Neural progenitor cell (in vitro differentiated cells): ENCODE results near the gene PHACTR1. TPM values are rescaled to one million over a fixed set of nuclear protein-coding genes. Genes with fewer than 3 reads are reported as not detected.

ENCODE experiments used
- DNase-seq: peaks from one replicate; pipeline ENCODE4 v3.0.0-alpha.2; 2016; ENCODE audit warnings: low spot score
- H2AFZ ChIP-seq: fragments of 200-600 bp; sonication (generic); replicated peaks from 2 replicates; pipeline ENCODE4 v1.6.1; 2016; ENCODE audit warnings: antibody characterized with exemption
- H3F3A ChIP-seq: fragments of 200-600 bp; sonication (generic); 2 replicates; pipeline ENCODE4 v1.6.1; 2016; ENCODE audit warnings: antibody characterized with exemption, low read depth
- H3K27ac ChIP-seq: fragments of 200-600 bp; sonication (generic); 2 replicates; pipeline ENCODE4 v1.5.1; 2016; ENCODE audit warnings: mild to moderate bottlenecking
- H3K27me3 ChIP-seq: fragments of 200-600 bp; sonication (generic); 2 replicates; pipeline ENCODE4 v1.6.1; 2016; ENCODE audit warnings: mild to moderate bottlenecking, moderate library complexity
- H3K36me3 ChIP-seq: fragments of 200-600 bp; sonication (generic); 2 replicates; pipeline ENCODE4 v1.5.1; 2016
- H3K4me1 ChIP-seq: fragments of 200-600 bp; sonication (generic); 2 replicates; pipeline ENCODE4 v1.6.1; 2016; ENCODE audit warnings: mixed run types
- H3K4me2 ChIP-seq: fragments of 200-600 bp; sonication (generic); 2 replicates; pipeline ENCODE4 v1.6.1; 2016
- H3K4me3 ChIP-seq: fragments of 200-600 bp; sonication (generic); 2 replicates; pipeline ENCODE4 v1.5.1; 2016
- H3K79me2 ChIP-seq: fragments of 200-600 bp; sonication (generic); 2 replicates; pipeline ENCODE4 v1.6.1; 2016; ENCODE audit warnings: low read depth
- H3K9ac ChIP-seq: fragments of 200-600 bp; sonication (generic); 2 replicates; pipeline ENCODE4 v1.6.1; 2016
- H3K9me3 ChIP-seq: fragments of 200-600 bp; sonication (generic); 2 replicates; pipeline ENCODE4 v1.5.1; 2016; ENCODE audit warnings: low read depth
- H4K20me1 ChIP-seq: fragments of 200-600 bp; sonication (generic); 2 replicates; pipeline ENCODE4 v1.6.1; 2016; ENCODE audit warnings: low read depth
- H3K27ac Mint-ChIP-seq: 3 replicates; pipeline ENCODE4 v1.8.0; 2021; ENCODE audit warnings: mixed read lengths
- H3K27me3 Mint-ChIP-seq: 2 replicates; pipeline ENCODE4 v1.8.0; 2022; ENCODE audit warnings: low read depth, mild to moderate bottlenecking, inconsistent platforms, moderate library complexity, mixed read lengths; ENCODE audit not compliant: insufficient read depth
- H3K36me3 Mint-ChIP-seq: 3 replicates; pipeline ENCODE4 v1.8.0; 2021; ENCODE audit warnings: mixed read lengths
- H3K4me1 Mint-ChIP-seq: 3 replicates; pipeline ENCODE4 v1.8.0; 2021; ENCODE audit warnings: mixed read lengths
- H3K4me3 Mint-ChIP-seq: 3 replicates; pipeline ENCODE4 v1.8.0; 2021; ENCODE audit warnings: mild to moderate bottlenecking, moderate library complexity, mixed read lengths
- H3K9me3 Mint-ChIP-seq: 3 replicates; pipeline ENCODE4 v1.8.0; 2020; ENCODE audit warnings: mixed read lengths
- CTCF ChIP-seq: fragments of 200-600 bp; sonication (generic); IDR thresholded peaks from 2 replicates; pipeline ENCODE4 v1.5.1; 2017; ENCODE audit warnings: antibody characterized with exemption, mild to moderate bottlenecking
- EZH2 ChIP-seq: fragments of 200-600 bp; sonication (generic); IDR thresholded peaks from 2 replicates; pipeline ENCODE4 v1.6.1; 2017; ENCODE audit warnings: antibody characterized with exemption, mild to moderate bottlenecking, moderate library complexity
- EZH2phosphoT487 ChIP-seq: fragments of 200-600 bp; sonication (generic); IDR thresholded peaks from 2 replicates; pipeline ENCODE4 v1.6.1; 2017; ENCODE audit warnings: antibody characterized with exemption
- total RNA-seq: library from RNA; depleted of rRNA; stranded (reverse); fragments of >200 nt; gene quantifications from 2 replicates; pipeline ENCODE4 v1.2.3, GENCODE V29; 2015; ENCODE audit warnings: low replicate concordance

Gene PHACTR1
- total RNA-seq, 1 donor from 2014 or later, result 2.4 TPM

- H3K27ac ChIP-seq, result no peak overlapping the region
- H3K9me3 ChIP-seq, result no peaks in the 10 kb centered on the region
- no peak for DNase-seq
- H2AFZ ChIP-seq, result no peak overlapping the region
- H3K27ac Mint-ChIP-seq, result no peak overlapping the region
- H3K4me1 ChIP-seq, result no peaks in the 10 kb centered on the region
- H3K27me3 ChIP-seq, result no peaks in the 10 kb centered on the region
- H3K4me1 Mint-ChIP-seq, result no peaks in the 10 kb centered on the region
- TF ChIP-seq EZH2 (no peak), EZH2phosphoT487 (no peak), CTCF (no peak)
- no peaks in the 10 kb centered on the region for H3K79me2 ChIP-seq
- no peak overlapping the region for H3K9ac ChIP-seq
- H4K20me1 ChIP-seq, result no peaks in the 10 kb centered on the region
- peaks cover 39% of the 10 kb centered on the region for H3K36me3 Mint-ChIP-seq
- no peak overlapping the region for H3K4me3 Mint-ChIP-seq
- H3F3A ChIP-seq, result no peaks in the 10 kb centered on the region
- peaks cover 6% of the 10 kb centered on the region for H3K27me3 Mint-ChIP-seq
- H3K4me2 ChIP-seq, result no peak overlapping the region
- H3K36me3 ChIP-seq, result peaks cover 6% of the 10 kb centered on the region
- H3K9me3 Mint-ChIP-seq, result peaks cover 17% of the 10 kb centered on the region
- H3K4me3 ChIP-seq, result no peak overlapping the region
Measured at GRCh38 chr6:13284646-13285045, 568.1 kb downstream of the PHACTR1 start.

GRCh38 chr6:13285705-13286104 is 569.1 kb downstream of the PHACTR1 start:
- H3K4me3 ChIP-seq, result no peak overlapping the region
- H3K4me1 ChIP-seq, result no peaks in the 10 kb centered on the region
- Mint-ChIP-seq H3K27me3 (peaks cover 6% of the 10 kb centered on the region), H3K9me3 (peaks cover 17% of the 10 kb centered on the region), H3K27ac (no peak overlapping the region), H3K4me1 (peaks cover 6% of the 10 kb centered on the region), H3K36me3 (peaks cover 44% of the 10 kb centered on the region), H3K4me3 (no peak overlapping the region)
- no peak overlapping the region for H3K4me2 ChIP-seq
- H2AFZ ChIP-seq, result no peak overlapping the region
- peaks cover 6% of the 10 kb centered on the region for H3K36me3 ChIP-seq
- H3K9ac ChIP-seq, result no peak overlapping the region
- no peaks in the 10 kb centered on the region for H4K20me1 ChIP-seq
- TF ChIP-seq EZH2 (no peak), EZH2phosphoT487 (no peak), CTCF (no peak)
- H3F3A ChIP-seq, result no peaks in the 10 kb centered on the region
- no peak for DNase-seq
- H3K9me3 ChIP-seq, result no peaks in the 10 kb centered on the region
- no peak overlapping the region for H3K27ac ChIP-seq
- H3K79me2 ChIP-seq, result no peaks in the 10 kb centered on the region
- no peaks in the 10 kb centered on the region for H3K27me3 ChIP-seq

GRCh38 chr6:13286181-13286580 is 569.6 kb downstream of the PHACTR1 start:
- Histone ChIP-seq H3K9me3 (no peaks in the 10 kb centered on the region), H4K20me1 (no peaks in the 10 kb centered on the region), H3K4me2 (no peak overlapping the region), H3K4me3 (no peak overlapping the region), H3K4me1 (no peaks in the 10 kb centered on the region), H3K9ac (no peak overlapping the region), H3K36me3 (peaks cover 6% of the 10 kb centered on the region), H3F3A (no peaks in the 10 kb centered on the region), H3K79me2 (no peaks in the 10 kb centered on the region), H2AFZ (no peak overlapping the region), H3K27me3 (no peaks in the 10 kb centered on the region), H3K27ac (no peak overlapping the region)
- Mint-ChIP-seq H3K4me3 (no peak overlapping the region), H3K36me3 (peaks cover 44% of the 10 kb centered on the region), H3K27me3 (peaks cover 6% of the 10 kb centered on the region), H3K27ac (no peak overlapping the region), H3K4me1 (peaks cover 6% of the 10 kb centered on the region), H3K9me3 (peaks cover 17% of the 10 kb centered on the region)
- TF ChIP-seq EZH2, result no peak
- TF ChIP-seq CTCF, result no peak
- TF ChIP-seq EZH2phosphoT487, result no peak
- no peak for DNase-seq

- H3K36me3 ChIP-seq, result peaks cover 6% of the 10 kb centered on the region
- peaks cover 6% of the 10 kb centered on the region for H3K4me1 Mint-ChIP-seq
Measured at GRCh38 chr6:13287104-13287503, 570.5 kb downstream of the PHACTR1 start.

More at GRCh38 chr6:13287104-13287503, 570.5 kb downstream of the PHACTR1 start:
- Mint-ChIP-seq H3K9me3 (peaks cover 17% of the 10 kb centered on the region), H3K36me3 (peaks cover 45% of the 10 kb centered on the region), H3K4me3 (no peak overlapping the region), H3K27ac (no peak overlapping the region), H3K27me3 (peaks cover 6% of the 10 kb centered on the region)
- no peak for DNase-seq
- Histone ChIP-seq H3K27ac (no peak overlapping the region), H3K27me3 (no peaks in the 10 kb centered on the region), H4K20me1 (no peaks in the 10 kb centered on the region), H3K4me3 (no peak overlapping the region), H3K9ac (no peak overlapping the region), H3K79me2 (no peaks in the 10 kb centered on the region), H3F3A (no peaks in the 10 kb centered on the region), H3K4me2 (no peak overlapping the region), H2AFZ (no peak overlapping the region), H3K4me1 (no peaks in the 10 kb centered on the region), H3K9me3 (no peaks in the 10 kb centered on the region)
- no peak for TF ChIP-seq CTCF
- TF ChIP-seq EZH2phosphoT487, result no peak
- TF ChIP-seq EZH2, result no peak
